HepG2 (cell line): Measurements from ENCODE around the gene PRDX5. TPM values are rescaled to one million over a fixed set of nuclear protein-coding genes. Genes with fewer than 3 reads are reported as not detected.

ENCODE experiments used
- ATAD3A ChIP-seq: sonication (generic); formaldehyde crosslinking; IDR thresholded peaks from 2 replicates; pipeline ENCODE4 v1.4.0; 2020; ENCODE audit warnings: missing genetic modification reagents
- BRD4 ChIP-seq: sonication (generic); formaldehyde crosslinking; IDR thresholded peaks from 2 replicates; pipeline ENCODE4 v1.4.0; 2020; ENCODE audit warnings: missing genetic modification reagents
- CBX5 ChIP-seq: sonication (generic); formaldehyde crosslinking; IDR thresholded peaks from 2 replicates; pipeline ENCODE4 v1.4.0; 2020; ENCODE audit warnings: missing genetic modification reagents, borderline replicate concordance
- FOXC1 ChIP-seq: sonication (generic); formaldehyde crosslinking; IDR thresholded peaks from 2 replicates; pipeline ENCODE4 v1.8.0; 2022; ENCODE audit warnings: mild to moderate bottlenecking, missing genetic modification reagents, borderline replicate concordance
- GFI1 ChIP-seq: sonication (generic); formaldehyde crosslinking; IDR thresholded peaks from 2 replicates; pipeline ENCODE4 v1.5.0; 2020; ENCODE audit warnings: missing genetic modification reagents, mild to moderate bottlenecking, borderline replicate concordance
- GLI4 ChIP-seq: sonication (generic); formaldehyde crosslinking; IDR thresholded peaks from 2 replicates; pipeline ENCODE4 v1.5.1; 2020; ENCODE audit warnings: missing genetic modification reagents, mild to moderate bottlenecking, moderate library complexity, borderline replicate concordance
- HDAC2 ChIP-seq: sonication (generic); formaldehyde crosslinking; IDR thresholded peaks from 2 replicates; pipeline ENCODE4 v1.4.0; 2020; ENCODE audit warnings: missing genetic modification reagents
- HIVEP1 ChIP-seq: sonication (generic); formaldehyde crosslinking; IDR thresholded peaks from 2 replicates; pipeline ENCODE4 v1.4.0; 2020; ENCODE audit warnings: mild to moderate bottlenecking, missing genetic modification reagents
- MXD1 ChIP-seq: sonication (generic); formaldehyde crosslinking; IDR thresholded peaks from 2 replicates; pipeline ENCODE4 v1.4.0; 2020; ENCODE audit warnings: mild to moderate bottlenecking, missing genetic modification reagents
- NFKBIZ ChIP-seq: IDR thresholded peaks from 2 replicates; pipeline ENCODE4 v1.6.1; 2018; ENCODE audit warnings: missing genetic modification reagents, missing compliant biosample characterization
- NFRKB ChIP-seq: fragments of 450-650 bp; IDR thresholded peaks from 2 replicates; pipeline ENCODE4 v1.6.1; 2017
- NR2F6 ChIP-seq, 2 experiments: IDR thresholded peaks; 2 replicates each; pipeline ENCODE4 v1.6.1; 2016; ENCODE audit warnings: antibody characterized with exemption in 1 of 2, mild to moderate bottlenecking in 1 of 2
- RNF2 ChIP-seq: fragments of 450-650 bp; conservative IDR thresholded peaks from 2 replicates; pipeline ENCODE4 v1.6.1; 2016; ENCODE audit warnings: low read depth
- SIN3A ChIP-seq: IDR thresholded peaks from 2 replicates; pipeline ENCODE4 v1.6.1; 2011; ENCODE audit warnings: low read depth, mild to moderate bottlenecking, control low read depth, low read length, borderline replicate concordance
- YY1 ChIP-seq: IDR thresholded peaks from 2 replicates; pipeline ENCODE4 v1.6.1; 2011; ENCODE audit warnings: low read length, low read depth, moderate library complexity, mild to moderate bottlenecking; ENCODE audit not compliant: insufficient read depth, insufficient replicate concordance
- ZBTB7B ChIP-seq: sonication (generic); formaldehyde crosslinking; IDR thresholded peaks from 2 replicates; pipeline ENCODE4 v1.4.0; 2020; ENCODE audit warnings: missing genetic modification reagents
- ZNF160 ChIP-seq: sonication (generic); formaldehyde crosslinking; IDR thresholded peaks from 2 replicates; pipeline ENCODE4 v1.8.0; 2022; ENCODE audit warnings: mild to moderate bottlenecking, inconsistent platforms, missing genetic modification reagents
- ZNF230 ChIP-seq: sonication (generic); formaldehyde crosslinking; IDR thresholded peaks from 2 replicates; pipeline ENCODE4 v1.4.0; 2020; ENCODE audit warnings: mild to moderate bottlenecking, missing genetic modification reagents
- ZNF317 ChIP-seq: sonication (generic); formaldehyde crosslinking; IDR thresholded peaks from 2 replicates; pipeline ENCODE4 v1.5.0; 2020; ENCODE audit warnings: mild to moderate bottlenecking, missing genetic modification reagents
- ZNF331 ChIP-seq: sonication (generic); formaldehyde crosslinking; IDR thresholded peaks from 2 replicates; pipeline ENCODE4 v1.4.0; 2020; ENCODE audit warnings: missing genetic modification reagents
- ZNF362 ChIP-seq: sonication (generic); formaldehyde crosslinking; IDR thresholded peaks from 2 replicates; pipeline ENCODE4 v1.4.0; 2020; ENCODE audit warnings: missing genetic modification reagents, mild to moderate bottlenecking, borderline replicate concordance
- ZNF431 ChIP-seq: sonication (generic); formaldehyde crosslinking; IDR thresholded peaks from 2 replicates; pipeline ENCODE4 v1.9.0; 2022; ENCODE audit warnings: missing genetic modification reagents, low read depth, mild to moderate bottlenecking, borderline replicate concordance
- ZNF558 ChIP-seq: sonication (generic); formaldehyde crosslinking; IDR thresholded peaks from 2 replicates; pipeline ENCODE4 v1.9.0; 2022; ENCODE audit warnings: mild to moderate bottlenecking, missing genetic modification reagents, borderline replicate concordance
- ZNF574 ChIP-seq: sonication (generic); formaldehyde crosslinking; IDR thresholded peaks from 2 replicates; pipeline ENCODE4 v1.4.0; 2020; ENCODE audit warnings: missing genetic modification reagents
- ZNF580 ChIP-seq: IDR thresholded peaks from 2 replicates; pipeline ENCODE4 v1.6.1; 2016; ENCODE audit warnings: low read depth, borderline replicate concordance
- ZNF782 ChIP-seq: sonication (generic); formaldehyde crosslinking; IDR thresholded peaks from 2 replicates; pipeline ENCODE4 v1.4.0; 2020; ENCODE audit warnings: missing genetic modification reagents, mild to moderate bottlenecking, borderline replicate concordance
- polyA plus RNA-seq, 8 experiments: library from polyadenylated mRNA; depleted of rRNA in 3 of 8; stranded (reverse) in 7 of 8; unstranded in 1 of 8; fragments of >200 nt; fragmentation: Illumina TruSeq in 4 of 8; extraction: Trizol in 4 of 8; gene quantifications; 2 replicates each; pipeline versions ENCODE4 v1.2.1 to v1.2.3, GENCODE V29; 2011 to 2016; ENCODE audit warnings: low read depth in 4 of 8, missing spikeins in 1 of 8, mixed read lengths in 1 of 8; ENCODE audit not compliant: insufficient read depth in 1 of 8
- total RNA-seq, 5 experiments: library from RNA; depleted of rRNA; stranded (reverse); fragments of >200 nt; fragmentation: Illumina TruSeq; extraction: Trizol; gene quantifications; 2 replicates each; pipeline ENCODE4 v1.2.3, GENCODE V29; 2016; ENCODE audit warnings: low read depth in 1 of 5

PRDX5 gene
- total and polyA plus RNA-seq, 2 of the 13 experiments (the other 11 are each of a cell fraction or from before 2014, with no cell fraction given), result 215 to 311 TPM

GRCh38 chr11:64306876-64307622, 10.9 kb upstream of the PRDX5 start (continued):
- TF ChIP-seq ZNF362 (CRISPR knock-in tag), result peak; percentile 41; the same call in 1 of the 2 replicates
- no peak for TF ChIP-seq ZNF558 (CRISPR knock-in tag)
- TF ChIP-seq ATAD3A (CRISPR knock-in tag), result no peak
- peak; percentile 40; the same call in 1 of the 2 replicates for TF ChIP-seq SIN3A
- TF ChIP-seq ZNF574 (CRISPR knock-in tag), result peak; percentile 38; the same call in 1 of the 2 replicates
- no peak for TF ChIP-seq NFRKB
- TF ChIP-seq MXD1 (CRISPR knock-in tag), result 0 out of 2 replicates have a peak, but pooled peaks have one; percentile 25
- TF ChIP-seq ZNF782, result peak; percentile 48; the same call in 1 of the 2 replicates
- TF ChIP-seq ZNF331 (CRISPR knock-in tag), result no peak
- 0 out of 2 replicates have a peak, but pooled peaks have one; percentile 18 for TF ChIP-seq ZNF431 (CRISPR knock-in tag)
- TF ChIP-seq FOXC1, result peak; percentile 51; the same call in 1 of the 2 replicates
- TF ChIP-seq CBX5 (CRISPR knock-in tag), result peak; percentile 31; the same call in 1 of the 2 replicates
- no peak for TF ChIP-seq ZBTB7B (CRISPR knock-in tag)
- TF ChIP-seq ZNF230 (CRISPR knock-in tag), result no peak
- TF ChIP-seq ZNF160 (CRISPR knock-in tag), result peak; percentile 56; the same call in 1 of the 2 replicates
- 0 out of 2 replicates have a peak, but pooled peaks have one; percentile 17 for TF ChIP-seq HDAC2
- 0 out of 2 replicates have a peak, but pooled peaks have one; percentile 48 for TF ChIP-seq HIVEP1 (CRISPR knock-in tag)
- peak; percentile 27 for TF ChIP-seq YY1
- TF ChIP-seq ZNF317 (CRISPR knock-in tag), result no peak
- TF ChIP-seq ZNF580 (CRISPR knock-in tag), result no peak
- no peak for TF ChIP-seq GFI1
- no peak for TF ChIP-seq GLI4
- TF ChIP-seq BRD4 (CRISPR knock-in tag), result peak; percentile 38; the same call in 1 of the 2 replicates
- no peak for TF ChIP-seq NR2F6 (IDR thresholded peaks at IDR 0.05)
- TF ChIP-seq NR2F6 (CRISPR knock-in tag; IDR thresholded peaks at IDR 0.05), result 0 out of 2 replicates have a peak, but pooled peaks have one; percentile 28
- no peak for TF ChIP-seq RNF2
- 0 out of 2 replicates have a peak, but pooled peaks have one; percentile 20 for TF ChIP-seq NFKBIZ (CRISPR knock-in tag)
